ENCODE measurements around the gene FNDC8.
"Not testable (repeated sequence)": the region's sequence is repeated elsewhere in the genome, so short reads cannot be mapped to it uniquely, and the experiment has no call there.

Gene FNDC8

DNA sequence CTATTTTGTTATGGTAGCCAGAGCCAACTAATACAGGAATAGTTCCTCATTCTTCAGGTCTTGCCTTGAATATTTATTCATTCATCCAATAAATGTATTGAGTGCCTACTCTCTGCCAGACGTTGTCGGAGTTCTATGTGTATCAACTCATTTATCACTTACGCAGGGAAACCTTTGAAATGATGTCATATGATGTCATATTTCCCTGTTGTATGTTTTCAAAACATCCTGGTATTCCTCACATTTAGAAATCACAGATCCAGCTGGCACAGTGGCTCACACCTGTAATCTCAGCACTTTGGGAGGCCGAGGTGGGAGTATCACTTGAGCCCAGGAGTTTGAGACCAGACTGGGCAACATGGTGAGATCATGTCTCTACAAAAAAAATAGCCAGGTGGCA is 23.4 kb downstream of the FNDC8 start:
- no peak overlapping the region for H3K27ac Mint-ChIP-seq
- ATAC-seq (no peak), DNase-seq (no peak)
- no peak overlapping the region for H3K4me3 Mint-ChIP-seq
- no peaks in the 10 kb centered on the region for H3K9me3 Mint-ChIP-seq
- H3K36me3 Mint-ChIP-seq (ENCODE audit: low read depth), result peaks cover 8% of the 10 kb centered on the region
- peaks cover 18% of the 10 kb centered on the region for H3K4me1 Mint-ChIP-seq
- no peaks in the 10 kb centered on the region for H3K27me3 Mint-ChIP-seq

DNA sequence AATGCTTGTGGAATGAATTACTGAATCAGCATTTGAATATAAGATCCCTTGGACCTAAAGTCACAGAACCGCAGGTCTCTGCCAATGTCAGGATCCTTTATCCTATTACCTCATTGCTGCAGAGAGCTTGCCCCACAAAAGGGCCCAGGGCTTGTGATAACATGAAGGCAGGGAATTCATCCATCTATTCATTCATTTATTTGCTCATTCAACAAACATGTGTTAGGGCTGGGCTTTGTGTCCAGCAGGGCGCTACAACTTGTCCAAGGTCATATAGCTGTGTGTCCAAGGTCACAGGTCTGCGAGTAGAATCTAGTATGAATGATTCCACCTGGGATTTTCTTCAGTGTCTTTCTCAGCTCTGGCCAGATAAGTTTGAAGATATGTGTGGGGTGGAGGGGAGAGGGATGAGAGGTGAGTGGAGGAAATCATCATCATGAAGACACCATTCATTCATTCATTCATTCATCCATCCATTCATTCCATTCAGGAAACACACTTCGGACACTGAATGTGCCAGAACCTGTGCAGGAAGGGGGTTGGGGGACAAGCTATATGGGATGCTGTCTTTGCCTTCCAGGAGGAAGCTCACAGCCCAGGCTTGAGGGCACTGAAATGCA is 24.9 kb downstream of the FNDC8 start:
- H3K27ac Mint-ChIP-seq, result no peak overlapping the region
- H3K27me3 Mint-ChIP-seq, result no peaks in the 10 kb centered on the region
- no peak overlapping the region for H3K4me3 Mint-ChIP-seq

GRCh38 chr17:35147375-35147905 is 26.0 kb downstream of the FNDC8 start, which contains the start of gene UNC45B:
Gene UNC45B, plus strand, starts transcription at chr17:35147817. Its CDS starts 447 bp downstream, at chr17:35148264.
- no peaks in the 10 kb centered on the region for H3K27me3 Mint-ChIP-seq
- ATAC-seq (no peak), DNase-seq (no peak)
- H3K36me3 Mint-ChIP-seq (ENCODE audit: low read depth), result no peaks in the 10 kb centered on the region
- H3K4me3 Mint-ChIP-seq, result no peak within 1 kb of the TSS
- no peaks in the 10 kb centered on the region for H3K9me3 Mint-ChIP-seq
- peaks cover 4% of the 10 kb centered on the region for H3K4me1 Mint-ChIP-seq
- no peak within 1 kb of the TSS for H3K27ac Mint-ChIP-seq

More for the DNA sequence above, 24.9 kb downstream of the FNDC8 start:
- Mint-ChIP-seq H3K36me3 (ENCODE audit: low read depth) (peaks cover 2% of the 10 kb centered on the region), H3K9me3 (no peaks in the 10 kb centered on the region), H3K4me1 (peaks cover 7% of the 10 kb centered on the region)
- ATAC-seq, result no peak
- no peak for DNase-seq

GRCh38 chr17:35148144-35148543 is 26.7 kb downstream of the FNDC8 start:
- no peaks in the 10 kb centered on the region for H3K27me3 Mint-ChIP-seq
- H3K9me3 Mint-ChIP-seq, result no peaks in the 10 kb centered on the region
- H3K4me1 Mint-ChIP-seq, result peaks cover 3% of the 10 kb centered on the region
- H3K27ac Mint-ChIP-seq, result no peak overlapping the region
- no peak overlapping the region for H3K4me3 Mint-ChIP-seq
- no peaks in the 10 kb centered on the region for H3K36me3 Mint-ChIP-seq (ENCODE audit: low read depth)
- ATAC-seq (no peak), DNase-seq (no peak)

- ATAC-seq (no peak), DNase-seq (no peak)
- H3K27ac Mint-ChIP-seq, result no peak overlapping the region
- no peaks in the 10 kb centered on the region for H3K4me1 Mint-ChIP-seq
- no peaks in the 10 kb centered on the region for H3K27me3 Mint-ChIP-seq
- no peak overlapping the region for H3K4me3 Mint-ChIP-seq
- H3K9me3 Mint-ChIP-seq, result no peaks in the 10 kb centered on the region
- no peaks in the 10 kb centered on the region for H3K36me3 Mint-ChIP-seq (ENCODE audit: low read depth)
Observed at GRCh38 chr17:35149941-35150340, 28.5 kb downstream of the FNDC8 start.

DNA sequence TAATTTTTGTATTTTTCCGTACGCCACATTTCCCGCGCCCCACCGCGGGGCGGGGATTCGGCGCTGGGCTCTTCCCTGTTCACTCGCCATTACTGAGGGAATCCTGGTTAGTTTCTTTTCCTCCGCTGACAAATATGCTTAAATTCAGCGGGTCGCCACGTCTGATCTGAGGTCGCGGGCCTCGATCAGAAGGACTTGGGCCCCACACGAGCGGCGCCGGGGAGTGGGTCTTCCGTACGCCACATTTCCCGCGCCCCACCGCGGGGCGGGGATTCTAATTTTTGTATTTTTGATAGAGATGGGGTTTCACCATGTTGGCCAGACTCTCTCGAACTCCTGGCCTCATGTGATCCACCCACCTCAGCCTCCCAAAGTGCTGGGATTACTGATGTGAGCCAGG is 29.7 kb downstream of the FNDC8 start:
- H3K4me1 Mint-ChIP-seq; H3K36me3 Mint-ChIP-seq (ENCODE audit: low read depth); H3K27me3 Mint-ChIP-seq; H3K9me3 Mint-ChIP-seq; H3K4me3 Mint-ChIP-seq; H3K27ac Mint-ChIP-seq; ATAC-seq; DNase-seq: not testable (repeated sequence)

GRCh38 chr17:35152421-35153140 is 31.2 kb downstream of the FNDC8 start:
- ATAC-seq (no peak), DNase-seq (no peak)
- H3K27me3 Mint-ChIP-seq, result no peaks in the 10 kb centered on the region
- peaks cover 3% of the 10 kb centered on the region for H3K4me1 Mint-ChIP-seq
- no peaks in the 10 kb centered on the region for H3K36me3 Mint-ChIP-seq (ENCODE audit: low read depth)
- no peak overlapping the region for H3K27ac Mint-ChIP-seq
- H3K9me3 Mint-ChIP-seq, result no peaks in the 10 kb centered on the region
- H3K4me3 Mint-ChIP-seq, result no peak overlapping the region

DNA sequence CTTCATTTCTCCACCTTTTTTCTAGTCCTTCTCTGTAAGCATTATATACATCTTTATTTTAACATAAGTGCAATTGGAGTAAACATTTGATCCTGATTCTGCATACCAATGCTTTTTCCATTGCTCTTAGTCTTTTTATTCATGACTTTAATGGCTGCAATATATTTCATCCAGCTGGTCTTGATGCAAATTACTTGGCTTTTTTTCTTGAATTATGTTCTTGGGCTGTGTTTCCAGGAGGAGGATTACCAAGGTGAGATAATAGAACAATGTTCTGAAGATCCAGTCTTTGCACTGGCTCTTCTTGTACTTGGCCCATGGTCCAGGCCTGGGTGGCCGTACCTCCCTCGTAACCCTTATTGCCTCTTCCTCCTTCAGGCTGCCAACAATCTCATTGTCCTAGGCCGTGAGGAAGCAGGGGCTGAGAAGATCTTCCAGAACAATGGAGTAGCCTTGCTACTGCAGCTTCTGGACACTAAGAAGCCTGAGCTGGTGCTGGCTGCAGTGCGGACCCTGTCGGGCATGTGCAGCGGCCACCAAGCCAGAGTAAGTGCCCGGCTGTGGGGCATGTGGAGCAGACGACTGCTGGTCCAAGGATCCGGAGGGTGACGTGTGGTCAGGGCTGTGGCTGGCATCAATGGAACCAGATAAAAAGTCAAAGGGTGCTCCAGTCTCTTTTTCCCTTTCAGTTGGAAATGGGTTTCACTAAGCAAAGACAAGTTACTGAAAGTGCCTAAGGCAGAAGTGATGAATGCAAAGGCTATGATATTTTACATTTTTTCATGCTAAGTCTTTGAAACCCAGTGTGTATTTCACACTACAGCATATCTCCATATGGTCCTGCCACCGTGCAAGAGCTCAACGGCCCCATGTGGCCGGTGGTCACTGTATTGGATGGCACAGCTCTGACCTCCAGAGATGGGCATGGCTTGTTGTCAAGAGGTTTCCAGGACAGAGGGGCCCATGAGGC is 33.1 kb downstream of the FNDC8 start:
- Mint-ChIP-seq H3K4me1 (peaks cover 4% of the 10 kb centered on the region), H3K27ac (no peak overlapping the region), H3K36me3 (ENCODE audit: low read depth) (no peaks in the 10 kb centered on the region), H3K4me3 (no peak overlapping the region), H3K9me3 (no peaks in the 10 kb centered on the region), H3K27me3 (no peaks in the 10 kb centered on the region)
- ATAC-seq, result no peak
- no peak for DNase-seq

DNA sequence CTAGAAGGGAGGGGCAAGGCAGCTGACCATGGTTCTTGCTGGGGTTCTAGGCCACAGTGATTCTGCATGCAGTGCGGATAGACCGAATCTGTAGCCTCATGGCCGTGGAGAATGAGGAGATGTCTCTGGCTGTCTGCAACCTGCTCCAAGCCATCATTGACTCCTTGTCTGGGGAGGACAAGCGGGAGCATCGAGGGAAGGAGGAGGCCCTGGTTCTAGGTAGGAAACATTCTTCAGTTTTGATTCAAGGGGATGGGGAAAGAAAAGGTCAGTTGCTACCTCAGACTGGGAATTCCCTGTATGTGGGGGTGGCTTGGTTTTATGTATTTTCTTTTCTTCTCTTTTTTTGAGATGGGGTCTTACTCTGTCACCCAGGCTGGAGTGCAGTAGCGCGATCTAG is 33.8 kb downstream of the FNDC8 start:
- no peak overlapping the region for H3K4me3 Mint-ChIP-seq
- no peak for DNase-seq
- H3K27ac Mint-ChIP-seq, result no peak overlapping the region

DNA sequence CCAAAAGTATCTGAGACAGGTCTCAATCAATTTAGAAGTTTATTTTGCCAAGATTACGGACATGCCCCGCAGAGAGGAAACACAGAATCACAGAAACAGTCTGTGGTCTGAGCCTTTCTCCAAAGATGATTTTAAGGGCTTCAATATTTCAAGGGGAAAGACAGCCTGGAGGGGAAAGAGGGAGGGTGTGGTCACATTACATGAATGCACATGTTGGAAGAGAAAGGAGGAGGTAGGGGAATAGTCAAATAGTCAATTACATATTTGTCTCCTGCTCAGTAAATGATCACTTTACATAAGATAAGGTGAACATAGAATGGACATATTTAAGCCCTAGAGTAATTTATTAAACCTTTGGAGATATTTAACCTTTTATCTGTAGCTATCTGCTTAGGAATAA is 38.5 kb downstream of the FNDC8 start:
- Mint-ChIP-seq H3K9me3 (no peaks in the 10 kb centered on the region), H3K36me3 (ENCODE audit: low read depth) (no peaks in the 10 kb centered on the region), H3K4me1 (peaks cover 36% of the 10 kb centered on the region), H3K27me3 (peaks cover 2% of the 10 kb centered on the region), H3K4me3 (no peak overlapping the region), H3K27ac (peak overlapping the region; percentile 43)
- DNase-seq (no peak), ATAC-seq (no peak)

More for the DNA sequence above, 33.8 kb downstream of the FNDC8 start:
- ATAC-seq, result no peak
- Mint-ChIP-seq H3K36me3 (ENCODE audit: low read depth) (no peaks in the 10 kb centered on the region), H3K27me3 (no peaks in the 10 kb centered on the region), H3K4me1 (peaks cover 11% of the 10 kb centered on the region), H3K9me3 (no peaks in the 10 kb centered on the region)

- DNase-seq (peak; percentile 44), ATAC-seq (peak; percentile 70)
- Mint-ChIP-seq H3K36me3 (ENCODE audit: low read depth) (no peaks in the 10 kb centered on the region), H3K4me1 (peaks cover 38% of the 10 kb centered on the region), H3K9me3 (no peaks in the 10 kb centered on the region), H3K27me3 (peaks cover 2% of the 10 kb centered on the region), H3K27ac (peak overlapping the region; percentile 17), H3K4me3 (peak overlapping the region; percentile 52)
Observed at GRCh38 chr17:35160354-35161201, 39.2 kb downstream of the FNDC8 start.

GRCh38 chr17:35161281-35161761 is 39.9 kb downstream of the FNDC8 start:
- H3K4me3 Mint-ChIP-seq, result peak overlapping the region; percentile 52
- H3K27me3 Mint-ChIP-seq, result peaks cover 2% of the 10 kb centered on the region
- no peaks in the 10 kb centered on the region for H3K9me3 Mint-ChIP-seq
- H3K27ac Mint-ChIP-seq, result peak overlapping the region; percentile 17
- peaks cover 38% of the 10 kb centered on the region for H3K4me1 Mint-ChIP-seq
- DNase-seq, result no peak
- ATAC-seq, result peak; percentile 37
- no peaks in the 10 kb centered on the region for H3K36me3 Mint-ChIP-seq (ENCODE audit: low read depth)

- Mint-ChIP-seq H3K4me3 (no peak overlapping the region), H3K27ac (no peak overlapping the region), H3K36me3 (ENCODE audit: low read depth) (no peaks in the 10 kb centered on the region), H3K4me1 (peaks cover 38% of the 10 kb centered on the region), H3K27me3 (peaks cover 2% of the 10 kb centered on the region), H3K9me3 (no peaks in the 10 kb centered on the region)
- ATAC-seq (no peak), DNase-seq (no peak)
Observed at GRCh38 chr17:35162755-35163154, 41.3 kb downstream of the FNDC8 start.

Measured in activated naive CD8-positive, alpha-beta T cell treated with anti-CD3 and anti-CD28 coated beads, Interleukin-2, amount 50 U/mL, for 24 hours (primary cell).